Measurements from ENCODE around the gene GABRR3. TPM values are rescaled to one million over a fixed set of nuclear protein-coding genes. Genes with fewer than 3 reads are reported as not detected.

Gene GABRR3
- polyA plus RNA-seq, 1 of the 3 experiments (the other 2 are of a cell fraction) = not detected

DNA sequence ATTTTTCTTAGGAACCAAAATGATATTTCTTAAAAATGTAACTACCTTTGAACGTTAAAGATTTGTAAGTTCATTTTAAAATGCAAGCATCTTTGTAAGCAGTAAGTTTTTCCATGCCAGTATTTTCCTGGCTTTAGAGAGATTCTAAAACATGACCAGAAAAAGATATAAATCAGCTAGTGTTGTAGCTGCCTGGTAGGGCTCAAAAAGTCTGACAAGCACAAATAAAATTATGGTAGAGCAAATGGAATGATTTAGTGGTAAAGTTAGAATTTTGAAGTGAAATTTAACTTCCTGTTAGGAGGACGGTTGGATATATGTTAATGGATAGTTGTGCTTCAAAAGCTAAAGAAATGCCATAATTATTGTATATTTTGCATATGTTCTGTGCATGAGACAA, 29.7 kb downstream of the GABRR3 start:
- WGBS (ENCODE audit: low lambda C conversion rate) = 24% methylated on average over 2 of the region's 2 CpGs

DNA sequence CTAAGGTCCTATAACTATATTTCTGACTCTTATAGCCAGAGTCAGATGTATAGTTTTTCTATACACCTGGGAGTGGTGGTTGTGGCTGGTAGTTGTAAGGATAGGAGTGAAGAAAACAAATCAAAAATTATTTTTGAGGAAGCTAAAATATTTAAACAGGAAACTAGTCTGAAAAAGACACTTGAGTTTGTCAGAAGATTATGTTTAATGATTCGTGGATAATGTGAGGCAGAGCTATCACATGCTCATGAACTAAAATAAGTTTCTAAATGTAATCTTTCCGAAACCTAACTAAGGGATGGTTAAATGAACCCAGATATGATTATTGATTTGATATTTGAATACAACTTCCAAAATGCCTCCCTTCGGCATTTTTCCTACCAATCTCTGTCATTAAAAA, 30.4 kb downstream of the GABRR3 start:
- Histone ChIP-seq H3K79me2 (ENCODE audit: insufficient read depth) (no peaks in the 10 kb centered on the region), H3K4me1 (ENCODE audit: control insufficient read depth in 1 of 2, insufficient read depth in 2 of 2, low read depth in 1 of 2, low read length in 1 of 2) (no peaks in the 10 kb centered on the region; a peak in 2 of 4 replicates), H4K20me1 (ENCODE audit: insufficient read depth) (no peaks in the 10 kb centered on the region), H3K27ac (ENCODE audit: low read depth in 2 of 2, low read length in 1 of 2) (no peak overlapping the region), H2AFZ (ENCODE audit: low read depth) (no peak overlapping the region), H3K4me3 (ENCODE audit: low read depth in 2 of 2, low read length in 1 of 2) (no peak overlapping the region), H3K36me3 (replicated peaks in 1 of 2; ENCODE audit: control insufficient read depth in 1 of 2, insufficient read depth in 2 of 2, low read length in 1 of 2) (no peaks in the 10 kb centered on the region), H3K9me2 (no peaks in the 10 kb centered on the region), H3F3A (replicated peaks; ENCODE audit: insufficient read depth) (no peaks in the 10 kb centered on the region), H3K9ac (no peak overlapping the region), H3K9me3 (no peaks in the 10 kb centered on the region), H3K4me2 (no peak overlapping the region), H3K27me3 (ENCODE audit: insufficient read depth) (no peaks in the 10 kb centered on the region)
- CTCF ChIA-PET = interaction anchor here (1.0 to 1.4 kb wide), 2 partner anchors 17 to 18 kb away, joined by 3 to 4 read pairs; no protein-coding TSS in a partner anchor
- TF ChIP-seq, protein P1, sequence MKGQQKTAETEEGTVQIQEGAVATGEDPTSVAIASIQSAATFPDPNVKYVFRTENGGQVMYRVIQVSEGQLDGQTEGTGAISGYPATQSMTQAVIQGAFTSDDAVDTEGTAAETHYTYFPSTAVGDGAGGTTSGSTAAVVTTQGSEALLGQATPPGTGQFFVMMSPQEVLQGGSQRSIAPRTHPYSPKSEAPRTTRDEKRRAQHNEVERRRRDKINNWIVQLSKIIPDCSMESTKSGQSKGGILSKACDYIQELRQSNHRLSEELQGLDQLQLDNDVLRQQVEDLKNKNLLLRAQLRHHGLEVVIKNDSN (IDR thresholded peaks at IDR 0.05; ENCODE audit: borderline replicate concordance, low read depth) = no peak
- TF ChIP-seq JUND (IDR thresholded peaks at IDR 0.05) (no peak), GABPA (IDR thresholded peaks at IDR 0.05; ENCODE audit: low read depth) (no peak), ELF1 (IDR thresholded peaks at IDR 0.05) (no peak)
- TF ChIP-seq, protein P2, sequence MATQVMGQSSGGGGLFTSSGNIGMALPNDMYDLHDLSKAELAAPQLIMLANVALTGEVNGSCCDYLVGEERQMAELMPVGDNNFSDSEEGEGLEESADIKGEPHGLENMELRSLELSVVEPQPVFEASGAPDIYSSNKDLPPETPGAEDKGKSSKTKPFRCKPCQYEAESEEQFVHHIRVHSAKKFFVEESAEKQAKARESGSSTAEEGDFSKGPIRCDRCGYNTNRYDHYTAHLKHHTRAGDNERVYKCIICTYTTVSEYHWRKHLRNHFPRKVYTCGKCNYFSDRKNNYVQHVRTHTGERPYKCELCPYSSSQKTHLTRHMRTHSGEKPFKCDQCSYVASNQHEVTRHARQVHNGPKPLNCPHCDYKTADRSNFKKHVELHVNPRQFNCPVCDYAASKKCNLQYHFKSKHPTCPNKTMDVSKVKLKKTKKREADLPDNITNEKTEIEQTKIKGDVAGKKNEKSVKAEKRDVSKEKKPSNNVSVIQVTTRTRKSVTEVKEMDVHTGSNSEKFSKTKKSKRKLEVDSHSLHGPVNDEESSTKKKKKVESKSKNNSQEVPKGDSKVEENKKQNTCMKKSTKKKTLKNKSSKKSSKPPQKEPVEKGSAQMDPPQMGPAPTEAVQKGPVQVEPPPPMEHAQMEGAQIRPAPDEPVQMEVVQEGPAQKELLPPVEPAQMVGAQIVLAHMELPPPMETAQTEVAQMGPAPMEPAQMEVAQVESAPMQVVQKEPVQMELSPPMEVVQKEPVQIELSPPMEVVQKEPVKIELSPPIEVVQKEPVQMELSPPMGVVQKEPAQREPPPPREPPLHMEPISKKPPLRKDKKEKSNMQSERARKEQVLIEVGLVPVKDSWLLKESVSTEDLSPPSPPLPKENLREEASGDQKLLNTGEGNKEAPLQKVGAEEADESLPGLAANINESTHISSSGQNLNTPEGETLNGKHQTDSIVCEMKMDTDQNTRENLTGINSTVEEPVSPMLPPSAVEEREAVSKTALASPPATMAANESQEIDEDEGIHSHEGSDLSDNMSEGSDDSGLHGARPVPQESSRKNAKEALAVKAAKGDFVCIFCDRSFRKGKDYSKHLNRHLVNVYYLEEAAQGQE (IDR thresholded peaks at IDR 0.05; ENCODE audit: low read depth, low read length) = no peak
- TF ChIP-seq, protein P3, sequence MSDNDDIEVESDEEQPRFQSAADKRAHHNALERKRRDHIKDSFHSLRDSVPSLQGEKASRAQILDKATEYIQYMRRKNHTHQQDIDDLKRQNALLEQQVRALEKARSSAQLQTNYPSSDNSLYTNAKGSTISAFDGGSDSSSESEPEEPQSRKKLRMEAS (IDR thresholded peaks at IDR 0.05; ENCODE audit: low read depth) = no peak
- POLR2A ChIA-PET = no interaction called here
- WGBS (ENCODE audit: low lambda C conversion rate) = 63% methylated on average over 3 of the region's 3 CpGs
- DNase-seq = no peak

More for the DNA sequence above, 29.7 kb downstream of the GABRR3 start:
- TF ChIP-seq, protein P4, sequence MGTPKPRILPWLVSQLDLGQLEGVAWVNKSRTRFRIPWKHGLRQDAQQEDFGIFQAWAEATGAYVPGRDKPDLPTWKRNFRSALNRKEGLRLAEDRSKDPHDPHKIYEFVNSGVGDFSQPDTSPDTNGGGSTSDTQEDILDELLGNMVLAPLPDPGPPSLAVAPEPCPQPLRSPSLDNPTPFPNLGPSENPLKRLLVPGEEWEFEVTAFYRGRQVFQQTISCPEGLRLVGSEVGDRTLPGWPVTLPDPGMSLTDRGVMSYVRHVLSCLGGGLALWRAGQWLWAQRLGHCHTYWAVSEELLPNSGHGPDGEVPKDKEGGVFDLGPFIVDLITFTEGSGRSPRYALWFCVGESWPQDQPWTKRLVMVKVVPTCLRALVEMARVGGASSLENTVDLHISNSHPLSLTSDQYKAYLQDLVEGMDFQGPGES (IDR thresholded peaks at IDR 0.05; ENCODE audit: low read depth, low read length) = no peak
- TF ChIP-seq TAF1 (IDR thresholded peaks at IDR 0.05; ENCODE audit: borderline replicate concordance, low read depth, low read length) (no peak), GATA2 (CRISPR knock-in tag; IDR thresholded peaks at IDR 0.05) (no peak; the same call in 1 of the 2 replicates), JUND (IDR thresholded peaks at IDR 0.05) (no peak), EZH2phosphoT487 (IDR thresholded peaks at IDR 0.05; ENCODE audit: borderline replicate concordance, low read depth) (no peak), TEAD4 (IDR thresholded peaks at IDR 0.05; ENCODE audit: borderline replicate concordance, insufficient read depth) (no peak)
- TF ChIP-seq, protein P5, sequence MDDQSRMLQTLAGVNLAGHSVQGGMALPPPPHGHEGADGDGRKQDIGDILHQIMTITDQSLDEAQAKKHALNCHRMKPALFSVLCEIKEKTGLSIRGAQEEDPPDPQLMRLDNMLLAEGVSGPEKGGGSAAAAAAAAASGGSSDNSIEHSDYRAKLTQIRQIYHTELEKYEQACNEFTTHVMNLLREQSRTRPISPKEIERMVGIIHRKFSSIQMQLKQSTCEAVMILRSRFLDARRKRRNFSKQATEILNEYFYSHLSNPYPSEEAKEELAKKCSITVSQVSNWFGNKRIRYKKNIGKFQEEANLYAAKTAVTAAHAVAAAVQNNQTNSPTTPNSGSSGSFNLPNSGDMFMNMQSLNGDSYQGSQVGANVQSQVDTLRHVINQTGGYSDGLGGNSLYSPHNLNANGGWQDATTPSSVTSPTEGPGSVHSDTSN (IDR thresholded peaks at IDR 0.05) = no peak
- TF ChIP-seq, protein P6, sequence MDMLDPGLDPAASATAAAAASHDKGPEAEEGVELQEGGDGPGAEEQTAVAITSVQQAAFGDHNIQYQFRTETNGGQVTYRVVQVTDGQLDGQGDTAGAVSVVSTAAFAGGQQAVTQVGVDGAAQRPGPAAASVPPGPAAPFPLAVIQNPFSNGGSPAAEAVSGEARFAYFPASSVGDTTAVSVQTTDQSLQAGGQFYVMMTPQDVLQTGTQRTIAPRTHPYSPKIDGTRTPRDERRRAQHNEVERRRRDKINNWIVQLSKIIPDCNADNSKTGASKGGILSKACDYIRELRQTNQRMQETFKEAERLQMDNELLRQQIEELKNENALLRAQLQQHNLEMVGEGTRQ (IDR thresholded peaks at IDR 0.05; ENCODE audit: borderline replicate concordance, low read depth, low read length) = no peak
- H3K4me1 ChIP-seq (ENCODE audit: control insufficient read depth in 1 of 2, insufficient read depth in 2 of 2, low read depth in 1 of 2, low read length in 1 of 2) = no peaks in the 10 kb centered on the region; a peak in 2 of 4 replicates
- DNase-seq = no peak
- no peaks in the 10 kb centered on the region for H3K27me3 ChIP-seq (ENCODE audit: insufficient read depth)
- POLR2A ChIA-PET = no interaction called here
- CTCF ChIA-PET = interaction anchor here (1.0 to 1.6 kb wide), 6 partner anchors 9 to 34 kb away, joined by 3 to 9 read pairs (median 4); no protein-coding TSS in a partner anchor
- no peak overlapping the region for H3K4me3 ChIP-seq (ENCODE audit: low read depth in 2 of 2, low read length in 1 of 2)
- no peaks in the 10 kb centered on the region for H4K20me1 ChIP-seq (ENCODE audit: insufficient read depth)
- H3F3A ChIP-seq (replicated peaks; ENCODE audit: insufficient read depth) = no peaks in the 10 kb centered on the region
- no peak overlapping the region for H3K4me2 ChIP-seq
- H3K36me3 ChIP-seq (replicated peaks in 1 of 2; ENCODE audit: control insufficient read depth in 1 of 2, insufficient read depth in 2 of 2, low read length in 1 of 2) = no peaks in the 10 kb centered on the region
- H3K9me3 ChIP-seq = no peaks in the 10 kb centered on the region
- H3K27ac ChIP-seq (ENCODE audit: low read depth in 2 of 2, low read length in 1 of 2) = no peak overlapping the region
- H3K9me2 ChIP-seq = no peaks in the 10 kb centered on the region
- no peak overlapping the region for H3K9ac ChIP-seq
- H2AFZ ChIP-seq (ENCODE audit: low read depth) = no peak overlapping the region
- no peaks in the 10 kb centered on the region for H3K79me2 ChIP-seq (ENCODE audit: insufficient read depth)
